Measurements from ENCODE around the gene TMEM108.

The TMEM108 gene

GRCh38 chr3:133208184-133208583 is 170.0 kb downstream of the TMEM108 start:
- H4K12ac ChIP-seq (ENCODE audit: low read depth, low read length), result no peak overlapping the region
- no peaks in the 10 kb centered on the region for H3K27me3 ChIP-seq (ENCODE audit: insufficient read depth, low read length)
- H2BK5ac ChIP-seq (ENCODE audit: low read depth, low read length, poor library complexity), result no peak overlapping the region
- H3K36me3 ChIP-seq (ENCODE audit: control insufficient read depth in 1 of 2, insufficient read depth in 2 of 2, low read length in 2 of 2), result no peaks in the 10 kb centered on the region
- H2AFZ ChIP-seq (ENCODE audit: insufficient read depth, low read length, poor library complexity), result no peak overlapping the region
- no peak overlapping the region for H3K9ac ChIP-seq (ENCODE audit: low read length)
- no peak overlapping the region for H3K4me3 ChIP-seq (ENCODE audit: low read depth, low read length)
- peaks cover 6 to 8% of the 10 kb centered on the region in 2 experiments for H3K4me1 ChIP-seq (ENCODE audit: control insufficient read depth in 1 of 2, insufficient read depth in 2 of 2, low read length in 2 of 2)
- H2BK120ac ChIP-seq (ENCODE audit: insufficient read depth, low read length, poor library complexity), result no peak overlapping the region
- no peak overlapping the region for H2AK5ac ChIP-seq (ENCODE audit: low read length)
- no peak overlapping the region for H3K4me2 ChIP-seq (ENCODE audit: low read length)
- H4K91ac ChIP-seq (ENCODE audit: low read depth, low read length), result no peak overlapping the region
- no peaks in the 10 kb centered on the region for H3K9me3 ChIP-seq (ENCODE audit: insufficient read depth, low read depth, low read length)
- no peak overlapping the region for H3K14ac ChIP-seq (ENCODE audit: low read length)
- no peak overlapping the region for H3K18ac ChIP-seq (ENCODE audit: low read length)
- H3K27ac ChIP-seq (ENCODE audit: low read depth, low read length), result no peak overlapping the region
- no peaks in the 10 kb centered on the region for H3K79me1 ChIP-seq (ENCODE audit: low read length)
- no peak overlapping the region for H3K23ac ChIP-seq (ENCODE audit: low read length)
- no peak overlapping the region for H2BK12ac ChIP-seq (ENCODE audit: low read length)
- no peak overlapping the region for H4K8ac ChIP-seq (ENCODE audit: low read depth, low read length)
- no peaks in the 10 kb centered on the region for H3K79me2 ChIP-seq (ENCODE audit: control insufficient read depth, insufficient read depth, low read length, poor library complexity)
- no CpG with 5 or more reads among the region's 1 CpG for WGBS (ENCODE audit: extremely low coverage, insufficient coverage, insufficient read length)
- DNase-seq, result no peak
- H3K4ac ChIP-seq (ENCODE audit: low read depth, low read length), result no peak overlapping the region

- Histone ChIP-seq H3K4me1 (ENCODE audit: control insufficient read depth in 1 of 2, insufficient read depth in 2 of 2, low read length in 2 of 2) (peaks cover 6 to 8% of the 10 kb centered on the region in 2 experiments), H3K27me3 (ENCODE audit: insufficient read depth, low read length) (no peaks in the 10 kb centered on the region), H3K4me2 (ENCODE audit: low read length) (no peak overlapping the region), H3K79me1 (ENCODE audit: low read length) (no peaks in the 10 kb centered on the region), H2BK12ac (ENCODE audit: low read length) (no peak overlapping the region), H3K36me3 (ENCODE audit: control insufficient read depth in 1 of 2, insufficient read depth in 2 of 2, low read length in 2 of 2) (no peaks in the 10 kb centered on the region), H3K9ac (ENCODE audit: low read length) (no peak overlapping the region), H3K23ac (ENCODE audit: low read length) (no peak overlapping the region), H2AK5ac (ENCODE audit: low read length) (no peak overlapping the region), H2AFZ (ENCODE audit: insufficient read depth, low read length, poor library complexity) (no peak overlapping the region), H3K79me2 (ENCODE audit: control insufficient read depth, insufficient read depth, low read length, poor library complexity) (no peaks in the 10 kb centered on the region), H3K4ac (ENCODE audit: low read depth, low read length) (no peak overlapping the region), H3K27ac (ENCODE audit: low read depth, low read length) (no peak overlapping the region), H2BK5ac (ENCODE audit: low read depth, low read length, poor library complexity) (no peak overlapping the region), H4K8ac (ENCODE audit: low read depth, low read length) (no peak overlapping the region), H3K14ac (ENCODE audit: low read length) (no peak overlapping the region), H3K18ac (ENCODE audit: low read length) (no peak overlapping the region), H3K9me3 (ENCODE audit: insufficient read depth, low read depth, low read length) (no peaks in the 10 kb centered on the region), H2BK120ac (ENCODE audit: insufficient read depth, low read length, poor library complexity) (no peak overlapping the region), H4K12ac (ENCODE audit: low read depth, low read length) (no peak overlapping the region), H4K91ac (ENCODE audit: low read depth, low read length) (no peak overlapping the region), H3K4me3 (ENCODE audit: low read depth, low read length) (no peak overlapping the region)
- no peak for DNase-seq
- no CpG with 5 or more reads among the region's 1 CpG for WGBS (ENCODE audit: extremely low coverage, insufficient coverage, insufficient read length)
These were observed 171.8 kb downstream of the TMEM108 start for GRCh38 chr3:133209871-133210550.

DNA sequence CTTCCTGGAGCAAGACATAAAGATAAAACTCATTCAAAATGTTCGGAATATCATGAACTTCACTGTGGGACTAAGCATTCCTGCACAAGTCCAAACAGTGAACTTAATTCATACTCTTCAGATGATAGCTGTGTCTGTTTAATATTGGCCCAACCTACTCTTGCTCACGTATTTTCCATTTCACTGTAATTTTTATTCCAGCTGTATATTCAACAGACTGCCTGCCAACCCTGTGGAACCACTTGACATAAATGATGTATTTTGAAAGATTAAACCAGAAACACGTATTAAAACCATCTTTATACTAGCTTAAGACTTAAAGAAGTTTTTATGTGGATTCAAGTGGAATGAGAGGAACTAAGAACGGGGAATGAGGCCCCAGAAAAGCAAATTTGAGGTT is 172.5 kb downstream of the TMEM108 start:
- Histone ChIP-seq H2BK120ac (ENCODE audit: insufficient read depth, low read length, poor library complexity) (no peak overlapping the region), H2AK5ac (ENCODE audit: low read length) (no peak overlapping the region), H3K27ac (ENCODE audit: low read depth, low read length) (no peak overlapping the region), H2AFZ (ENCODE audit: insufficient read depth, low read length, poor library complexity) (no peak overlapping the region), H4K8ac (ENCODE audit: low read depth, low read length) (no peak overlapping the region), H2BK5ac (ENCODE audit: low read depth, low read length, poor library complexity) (no peak overlapping the region), H3K4me1 (ENCODE audit: control insufficient read depth in 1 of 2, insufficient read depth in 2 of 2, low read length in 2 of 2) (peaks cover 6 to 8% of the 10 kb centered on the region in 2 experiments), H3K23ac (ENCODE audit: low read length) (no peak overlapping the region), H2BK12ac (ENCODE audit: low read length) (no peak overlapping the region), H3K36me3 (ENCODE audit: control insufficient read depth in 1 of 2, insufficient read depth in 2 of 2, low read length in 2 of 2) (no peaks in the 10 kb centered on the region), H4K91ac (ENCODE audit: low read depth, low read length) (no peak overlapping the region), H3K27me3 (ENCODE audit: insufficient read depth, low read length) (no peaks in the 10 kb centered on the region), H3K18ac (ENCODE audit: low read length) (no peak overlapping the region), H3K9me3 (ENCODE audit: insufficient read depth, low read depth, low read length) (no peaks in the 10 kb centered on the region), H3K4ac (ENCODE audit: low read depth, low read length) (no peak overlapping the region), H3K9ac (ENCODE audit: low read length) (no peak overlapping the region), H3K4me2 (ENCODE audit: low read length) (no peak overlapping the region), H4K12ac (ENCODE audit: low read depth, low read length) (no peak overlapping the region), H3K14ac (ENCODE audit: low read length) (no peak overlapping the region), H3K79me2 (ENCODE audit: control insufficient read depth, insufficient read depth, low read length, poor library complexity) (no peaks in the 10 kb centered on the region), H3K4me3 (ENCODE audit: low read depth, low read length) (no peak overlapping the region), H3K79me1 (ENCODE audit: low read length) (no peaks in the 10 kb centered on the region)
- no CpG with 5 or more reads among the region's 4 CpGs for WGBS (ENCODE audit: extremely low coverage, insufficient coverage, insufficient read length)
- no peak for DNase-seq

DNA sequence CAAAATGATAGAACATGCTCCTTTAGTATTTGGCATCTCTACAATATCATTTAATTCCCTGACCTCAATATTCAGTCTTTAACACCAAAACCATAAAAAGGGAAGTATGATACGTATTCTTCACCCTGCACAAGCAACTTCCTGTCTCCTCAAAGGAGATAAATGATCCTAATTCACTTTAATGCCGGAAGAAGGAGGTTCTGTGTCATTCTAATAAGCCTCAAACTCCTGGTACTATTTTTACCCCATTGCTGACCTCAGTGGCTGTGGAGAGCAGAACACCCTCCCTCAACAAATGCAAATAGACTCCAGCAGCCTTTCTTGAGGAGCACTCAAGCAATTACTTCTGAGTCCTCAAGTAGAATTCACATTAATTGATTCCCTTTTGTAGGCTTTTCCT is 173.3 kb downstream of the TMEM108 start:
- H2BK5ac ChIP-seq (ENCODE audit: low read depth, low read length, poor library complexity), result no peak overlapping the region
- H2BK120ac ChIP-seq (ENCODE audit: insufficient read depth, low read length, poor library complexity), result no peak overlapping the region
- H2AFZ ChIP-seq (ENCODE audit: insufficient read depth, low read length, poor library complexity), result no peak overlapping the region
- H3K4ac ChIP-seq (ENCODE audit: low read depth, low read length), result no peak overlapping the region
- no peak overlapping the region for H3K18ac ChIP-seq (ENCODE audit: low read length)
- H3K27me3 ChIP-seq (ENCODE audit: insufficient read depth, low read length), result no peaks in the 10 kb centered on the region
- H3K4me3 ChIP-seq (ENCODE audit: low read depth, low read length), result no peak overlapping the region
- no peaks in the 10 kb centered on the region for H3K36me3 ChIP-seq (ENCODE audit: control insufficient read depth in 1 of 2, insufficient read depth in 2 of 2, low read length in 2 of 2)
- no peak overlapping the region for H3K9ac ChIP-seq (ENCODE audit: low read length)
- no CpG with 5 or more reads among the region's 2 CpGs for WGBS (ENCODE audit: extremely low coverage, insufficient coverage, insufficient read length)
- H2BK12ac ChIP-seq (ENCODE audit: low read length), result no peak overlapping the region
- no peaks in the 10 kb centered on the region for H3K9me3 ChIP-seq (ENCODE audit: insufficient read depth, low read depth, low read length)
- no peaks in the 10 kb centered on the region for H3K79me1 ChIP-seq (ENCODE audit: low read length)
- no peak overlapping the region for H3K4me2 ChIP-seq (ENCODE audit: low read length)
- no peaks in the 10 kb centered on the region for H3K79me2 ChIP-seq (ENCODE audit: control insufficient read depth, insufficient read depth, low read length, poor library complexity)
- no peak overlapping the region for H3K27ac ChIP-seq (ENCODE audit: low read depth, low read length)
- H4K91ac ChIP-seq (ENCODE audit: low read depth, low read length), result no peak overlapping the region
- H2AK5ac ChIP-seq (ENCODE audit: low read length), result no peak overlapping the region
- H3K14ac ChIP-seq (ENCODE audit: low read length), result no peak overlapping the region
- H4K12ac ChIP-seq (ENCODE audit: low read depth, low read length), result no peak overlapping the region
- no peak overlapping the region for H3K23ac ChIP-seq (ENCODE audit: low read length)
- H4K8ac ChIP-seq (ENCODE audit: low read depth, low read length), result no peak overlapping the region
- DNase-seq, result no peak
- H3K4me1 ChIP-seq (ENCODE audit: control insufficient read depth in 1 of 2, insufficient read depth in 2 of 2, low read length in 2 of 2), result peaks cover 6 to 7% of the 10 kb centered on the region in 2 experiments

Data from trophoblast cell (in vitro differentiated cells and primary cell).